Prostate gland (tissue), 2 donors: ENCODE data around the gene CD276.

Experiments used
- POLR2AphosphoS5 ChIP-seq: sonication (generic); formaldehyde crosslinking; IDR thresholded peaks from one replicate; pipeline ENCODE4 v1.6.1; 2017; ENCODE audit warnings: antibody characterized with exemption
- TF ChIP-seq, protein P1 (sequence below), 4 experiments: fragments of 200-600 bp in 2 of 4; fragments of 450-650 bp in 2 of 4; sonication (generic) in 2 of 4; IDR thresholded peaks; 1 replicate in 3 of 4; 2 replicates in 1 of 4; pipeline ENCODE4 v1.5.1; 2016 to 2019; ENCODE audit warnings: antibody characterized with exemption in 4 of 4, mild to moderate bottlenecking in 2 of 4, moderate library complexity in 2 of 4

GRCh38 chr15:73688455-73688854 is 4.3 kb downstream of the CD276 start:
- TF ChIP-seq, protein P1, sequence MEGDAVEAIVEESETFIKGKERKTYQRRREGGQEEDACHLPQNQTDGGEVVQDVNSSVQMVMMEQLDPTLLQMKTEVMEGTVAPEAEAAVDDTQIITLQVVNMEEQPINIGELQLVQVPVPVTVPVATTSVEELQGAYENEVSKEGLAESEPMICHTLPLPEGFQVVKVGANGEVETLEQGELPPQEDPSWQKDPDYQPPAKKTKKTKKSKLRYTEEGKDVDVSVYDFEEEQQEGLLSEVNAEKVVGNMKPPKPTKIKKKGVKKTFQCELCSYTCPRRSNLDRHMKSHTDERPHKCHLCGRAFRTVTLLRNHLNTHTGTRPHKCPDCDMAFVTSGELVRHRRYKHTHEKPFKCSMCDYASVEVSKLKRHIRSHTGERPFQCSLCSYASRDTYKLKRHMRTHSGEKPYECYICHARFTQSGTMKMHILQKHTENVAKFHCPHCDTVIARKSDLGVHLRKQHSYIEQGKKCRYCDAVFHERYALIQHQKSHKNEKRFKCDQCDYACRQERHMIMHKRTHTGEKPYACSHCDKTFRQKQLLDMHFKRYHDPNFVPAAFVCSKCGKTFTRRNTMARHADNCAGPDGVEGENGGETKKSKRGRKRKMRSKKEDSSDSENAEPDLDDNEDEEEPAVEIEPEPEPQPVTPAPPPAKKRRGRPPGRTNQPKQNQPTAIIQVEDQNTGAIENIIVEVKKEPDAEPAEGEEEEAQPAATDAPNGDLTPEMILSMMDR (IDR thresholded peaks at IDR 0.05), result no peak
- no peak for TF ChIP-seq POLR2AphosphoS5
